Measurements from ENCODE around the gene NUP98. TPM values are rescaled to one million over a fixed set of nuclear protein-coding genes. Genes with fewer than 3 reads are reported as not detected.

NUP98 gene
- total and polyA plus RNA-seq, 2 donors (not counting 3 experiments of a cell fraction or from before 2014, with no cell fraction given) = 92.7 to 169 TPM

GRCh38 chr11:3830730-3831129 lies 33.4 kb upstream of the NUP98 start:
- no peak overlapping the region for H3K27ac ChIP-seq (ENCODE audit: insufficient read depth, low read depth, low read length)
- no peaks in the 10 kb centered on the region for H4K20me1 ChIP-seq (replicated peaks; ENCODE audit: control insufficient read depth, extremely low read depth, insufficient read depth, low read length)
- no peak for FAIRE-seq
- dilution Hi-C loops (cut with MboI; ENCODE audit: extremely low pct_ligation_motif_present, low sequenced_read_pairs) (no loop called here), intact Hi-C loops (cut with micrococcal nuclease) (no loop called here)
- TF ChIP-seq MAX (IDR thresholded peaks at IDR 0.05; ENCODE audit: insufficient read depth, insufficient read length) (no peak), GATA2 (IDR thresholded peaks at IDR 0.05; ENCODE audit: insufficient read depth, insufficient read length, low read depth, low read length) (no peak), EZH2 (IDR thresholded peaks at IDR 0.05; ENCODE audit: borderline replicate concordance, low read depth, low read length, severe bottlenecking) (no peak), POLR2AphosphoS5 (IDR thresholded peaks at IDR 0.05; ENCODE audit: insufficient read depth, low read depth, low read length) (no peak), MYC (IDR thresholded peaks at IDR 0.05; ENCODE audit: low read depth, low read length) (no peak), CTCF (IDR thresholded peaks at IDR 0.05; ENCODE audit: extremely low read depth in 1 of 2, insufficient read depth in 1 of 2, low read depth in 1 of 2, low read length in 2 of 2) (no peak), FOS (IDR thresholded peaks at IDR 0.05; ENCODE audit: borderline replicate concordance, insufficient read depth, low read length) (no peak), JUN (IDR thresholded peaks at IDR 0.05; ENCODE audit: borderline replicate concordance, insufficient read depth, insufficient read length, low read depth) (no peak), POLR2A (IDR thresholded peaks at IDR 0.05; ENCODE audit: low read depth, low read length) (no peak)
- peaks cover 11% of the 10 kb centered on the region for H3K4me1 ChIP-seq (ENCODE audit: control insufficient read depth, extremely low read depth, insufficient read depth, low read length)
- no peaks in the 10 kb centered on the region for H3K9me1 ChIP-seq (replicated peaks; ENCODE audit: control insufficient read depth, extremely low read depth, insufficient read depth, low read length)
- ChIA-PET POLR2A (no interaction called here), CTCF (interaction anchor here (1.0 to 7.3 kb wide), 3 partner anchors 10 to 242 kb away, joined by 3 to 38 read pairs (median 7); partner anchors contain the start of gene RHOG)
- no peak for DNase-seq (ENCODE audit: low read depth, low spot score)
- H3K36me3 ChIP-seq (ENCODE audit: control insufficient read depth in 2 of 2, extremely low read depth in 1 of 2, insufficient read depth in 2 of 2, low read length in 2 of 2) = peaks cover 4 to 19% of the 10 kb centered on the region in 2 experiments
- H3K9ac ChIP-seq (replicated peaks; ENCODE audit: extremely low read depth, insufficient read depth, low read length) = no peak overlapping the region
- no peaks in the 10 kb centered on the region for H3K27me3 ChIP-seq (ENCODE audit: control insufficient read depth in 2 of 2, insufficient read depth in 2 of 2, low read length in 2 of 2)
- no peaks in the 10 kb centered on the region for H3K9me3 ChIP-seq (replicated peaks; ENCODE audit: control insufficient read depth, insufficient read depth, low read length)
- no peak overlapping the region for H2AFZ ChIP-seq (ENCODE audit: low read depth, low read length)
- H3K4me2 ChIP-seq (ENCODE audit: insufficient read depth, low read length) = no peak overlapping the region
- no peak overlapping the region for H3K4me3 ChIP-seq (replicated peaks in 1 of 3; ENCODE audit: insufficient read depth in 1 of 3, low read depth in 1 of 3, low read length in 3 of 3)
- no TSS peak for BruUV-seq (replicated peaks)
- peaks cover 50% of the 10 kb centered on the region for H3K79me2 ChIP-seq (ENCODE audit: control insufficient read depth, insufficient read depth, low read length)

Data from endothelial cell of umbilical vein (primary cell).